SU-DHL-6 (cell line): ENCODE results near the gene LRRC7.

Experiments used
- H2AFZ ChIP-seq: fragments of 200-600 bp; sonication (generic); 2 replicates; pipeline ENCODE4 v1.6.1; 2014; ENCODE audit warnings: low read depth, mild to moderate bottlenecking, moderate library complexity, mixed read lengths, antibody characterized with exemption, low read length; ENCODE audit not compliant: severe bottlenecking
- H3F3A ChIP-seq: fragments of 200-600 bp; shearing (Covaris generic); 2 replicates; pipeline ENCODE4 v1.6.0; 2016; ENCODE audit warnings: antibody characterized with exemption, mild to moderate bottlenecking; ENCODE audit not compliant: insufficient read depth
- H3K27ac ChIP-seq: fragments of 200-600 bp; sonication (generic); 2 replicates; pipeline ENCODE4 v1.5.1; 2016; ENCODE audit warnings: low read depth, mild to moderate bottlenecking, low read length, moderate library complexity, mixed read lengths
- H3K27me3 ChIP-seq: fragments of 200-600 bp; sonication (generic), shearing (Covaris generic); 2 replicates; pipeline ENCODE4 v1.6.0; 2014; ENCODE audit warnings: mild to moderate bottlenecking, low read length
- H3K36me3 ChIP-seq: fragments of 200-600 bp; sonication (generic); 2 replicates; pipeline ENCODE4 v1.6.1; 2014; ENCODE audit warnings: mild to moderate bottlenecking, low read length, mixed read lengths
- H3K4me2 ChIP-seq: fragments of 300-600, 200-600 bp; shearing (Covaris generic), sonication (generic); 2 replicates; pipeline ENCODE4 v1.6.0; 2014; ENCODE audit warnings: low read length, low read depth, mild to moderate bottlenecking; ENCODE audit not compliant: poor library complexity, severe bottlenecking
- H3K4me3 ChIP-seq: fragments of 200-600 bp; sonication (generic); 2 replicates; pipeline ENCODE4 v1.5.1; 2014; ENCODE audit warnings: antibody characterized with exemption, low read length, mild to moderate bottlenecking, mixed read lengths; ENCODE audit not compliant: insufficient read depth, poor library complexity, severe bottlenecking
- H3K79me2 ChIP-seq: fragments of 200-600 bp; sonication (generic); 2 replicates; pipeline ENCODE4 v1.6.1; 2014; ENCODE audit warnings: mild to moderate bottlenecking, low read length, moderate library complexity; ENCODE audit not compliant: insufficient read depth
- H3K9ac ChIP-seq: fragments of 200-600 bp; sonication (generic); 2 replicates; pipeline ENCODE4 v1.7.0; 2014; ENCODE audit warnings: mild to moderate bottlenecking, low read length
- H3K9me2 ChIP-seq: fragments of 200-600 bp; sonication (generic); replicated peaks from 2 replicates; pipeline ENCODE4 v1.6.1; 2014; ENCODE audit warnings: low read length; ENCODE audit not compliant: insufficient read depth
- H3K9me3 ChIP-seq: fragments of 200-600 bp; sonication (generic); 2 replicates; pipeline ENCODE4 v1.6.1; 2014; ENCODE audit warnings: low read length, mixed read lengths; ENCODE audit not compliant: insufficient read depth
- H4K20me1 ChIP-seq: fragments of 200-600 bp; sonication (generic); 2 replicates; pipeline ENCODE4 v1.6.1; 2014; ENCODE audit warnings: low read depth, mild to moderate bottlenecking, antibody characterized with exemption, low read length, moderate library complexity, mixed read lengths
- CTCF ChIP-seq: fragments of 200-600 bp; sonication (generic); IDR thresholded peaks from one replicate; pipeline ENCODE4 v1.5.1; 2017; ENCODE audit warnings: antibody characterized with exemption, mild to moderate bottlenecking, low read length, moderate library complexity; ENCODE audit not compliant: insufficient read depth, poor library complexity, severe bottlenecking
- EZH2phosphoT487 ChIP-seq: fragments of 200-600 bp; sonication (generic), shearing (Covaris generic); conservative IDR thresholded peaks from 2 replicates; pipeline ENCODE4 v1.6.1; 2018; ENCODE audit warnings: mild to moderate bottlenecking, antibody characterized with exemption, low read length, moderate library complexity, mixed read lengths

LRRC7 gene

DNA sequence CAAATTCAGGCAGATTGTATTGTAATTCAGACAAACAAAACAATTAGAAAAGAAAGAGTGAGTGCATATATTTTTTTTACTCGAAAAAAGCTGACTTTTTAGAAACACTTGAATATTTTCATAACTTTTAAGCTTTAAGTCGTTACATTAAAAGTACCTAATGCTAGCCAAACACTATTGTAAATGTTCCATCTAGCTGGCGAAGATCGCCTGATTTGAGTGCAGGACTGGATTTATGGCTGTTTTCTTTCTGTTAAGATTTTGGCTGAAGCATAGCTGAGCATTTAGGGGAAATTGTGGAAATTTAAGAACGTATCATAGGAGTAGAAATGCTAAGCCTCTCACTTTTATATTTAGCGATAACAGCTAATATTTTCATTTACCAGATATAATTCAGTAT lies 24.6 kb downstream of the LRRC7 start:
- Histone ChIP-seq H3F3A (no peaks in the 10 kb centered on the region), H3K4me2 (no peak overlapping the region), H4K20me1 (no peaks in the 10 kb centered on the region), H3K27ac (no peak overlapping the region), H3K27me3 (no peaks in the 10 kb centered on the region), H2AFZ (no peak overlapping the region), H3K9me3 (no peaks in the 10 kb centered on the region), H3K36me3 (no peaks in the 10 kb centered on the region), H3K79me2 (no peaks in the 10 kb centered on the region), H3K9me2 (no peaks in the 10 kb centered on the region), H3K4me3 (no peak overlapping the region), H3K9ac (no peak overlapping the region)
- TF ChIP-seq EZH2phosphoT487: no peak
- TF ChIP-seq CTCF: no peak

GRCh38 chr1:69595486-69595885 lies 27.8 kb downstream of the LRRC7 start:
- H4K20me1 ChIP-seq: no peaks in the 10 kb centered on the region
- no peaks in the 10 kb centered on the region for H3K36me3 ChIP-seq
- TF ChIP-seq EZH2phosphoT487 (no peak), CTCF (no peak)
- H3K4me3 ChIP-seq: no peak overlapping the region
- H3F3A ChIP-seq: no peaks in the 10 kb centered on the region
- H3K27ac ChIP-seq: no peak overlapping the region
- no peaks in the 10 kb centered on the region for H3K27me3 ChIP-seq
- H3K9me3 ChIP-seq: no peaks in the 10 kb centered on the region
- no peaks in the 10 kb centered on the region for H3K79me2 ChIP-seq
- no peaks in the 10 kb centered on the region for H3K9me2 ChIP-seq
- H3K9ac ChIP-seq: no peak overlapping the region
- no peak overlapping the region for H2AFZ ChIP-seq
- no peak overlapping the region for H3K4me2 ChIP-seq

DNA sequence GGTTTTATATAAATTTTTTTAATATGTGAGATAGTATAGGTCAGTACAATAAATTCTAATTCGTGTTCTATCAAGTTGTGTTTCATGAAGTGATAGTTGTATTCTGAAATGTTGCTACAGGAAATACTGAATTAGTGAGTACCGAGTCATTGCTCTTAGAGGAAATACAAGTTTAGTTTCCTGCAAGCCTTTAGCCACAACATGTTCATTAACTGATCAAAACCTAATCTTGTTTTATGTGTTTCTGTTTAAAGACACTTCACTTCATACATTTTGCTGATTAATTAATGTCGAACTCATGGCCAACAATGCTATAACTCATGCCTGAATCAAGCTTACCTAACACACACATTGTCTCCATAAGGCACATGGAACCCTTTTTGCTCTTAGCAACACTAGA lies 43.6 kb downstream of the LRRC7 start:
- H3F3A ChIP-seq: no peaks in the 10 kb centered on the region
- H4K20me1 ChIP-seq: no peaks in the 10 kb centered on the region
- TF ChIP-seq EZH2phosphoT487: no peak
- TF ChIP-seq CTCF: no peak
- no peaks in the 10 kb centered on the region for H3K36me3 ChIP-seq
- H3K27me3 ChIP-seq: no peaks in the 10 kb centered on the region
- no peak overlapping the region for H3K4me3 ChIP-seq
- no peak overlapping the region for H3K4me2 ChIP-seq
- no peaks in the 10 kb centered on the region for H3K79me2 ChIP-seq
- no peak overlapping the region for H2AFZ ChIP-seq
- no peaks in the 10 kb centered on the region for H3K9me2 ChIP-seq
- H3K9ac ChIP-seq: no peak overlapping the region
- H3K27ac ChIP-seq: no peak overlapping the region
- no peaks in the 10 kb centered on the region for H3K9me3 ChIP-seq

DNA sequence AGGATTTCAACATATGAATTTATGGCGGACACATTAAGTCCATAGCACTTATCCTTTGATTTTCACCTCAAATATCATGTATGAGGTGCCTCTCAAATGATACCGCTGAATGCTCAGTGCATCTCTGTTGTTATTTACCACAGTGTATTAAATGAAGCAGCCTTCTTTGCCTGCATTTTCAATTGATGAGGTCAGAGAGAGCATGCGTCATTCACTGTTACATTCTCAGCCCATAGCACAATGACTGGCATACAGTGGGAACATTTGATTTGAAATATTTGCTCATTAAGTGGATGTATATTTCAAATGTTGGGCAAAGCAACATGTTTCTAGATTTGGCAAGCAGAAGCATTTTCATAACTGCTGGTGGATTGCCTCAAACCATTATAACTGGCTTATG lies 45.7 kb downstream of the LRRC7 start:
- TF ChIP-seq CTCF: no peak
- TF ChIP-seq EZH2phosphoT487: no peak
- Histone ChIP-seq H4K20me1 (no peaks in the 10 kb centered on the region), H3K36me3 (no peaks in the 10 kb centered on the region), H3K9me2 (no peaks in the 10 kb centered on the region), H3K79me2 (no peaks in the 10 kb centered on the region), H3K4me2 (no peak overlapping the region), H3K9ac (no peak overlapping the region), H3K4me3 (no peak overlapping the region), H3K27me3 (no peaks in the 10 kb centered on the region), H3K27ac (no peak overlapping the region), H3F3A (no peaks in the 10 kb centered on the region), H3K9me3 (no peaks in the 10 kb centered on the region), H2AFZ (no peak overlapping the region)
